HG03571 (cell line): ENCODE results near the gene SLC39A9.

ENCODE experiments used
- ATAC-seq: cut with Tn5 transposase; IDR thresholded peaks from one replicate; pipeline ENCODE4 v1.9.1; 2021; ENCODE audit not compliant: unreplicated experiment

The SLC39A9 gene

DNA sequence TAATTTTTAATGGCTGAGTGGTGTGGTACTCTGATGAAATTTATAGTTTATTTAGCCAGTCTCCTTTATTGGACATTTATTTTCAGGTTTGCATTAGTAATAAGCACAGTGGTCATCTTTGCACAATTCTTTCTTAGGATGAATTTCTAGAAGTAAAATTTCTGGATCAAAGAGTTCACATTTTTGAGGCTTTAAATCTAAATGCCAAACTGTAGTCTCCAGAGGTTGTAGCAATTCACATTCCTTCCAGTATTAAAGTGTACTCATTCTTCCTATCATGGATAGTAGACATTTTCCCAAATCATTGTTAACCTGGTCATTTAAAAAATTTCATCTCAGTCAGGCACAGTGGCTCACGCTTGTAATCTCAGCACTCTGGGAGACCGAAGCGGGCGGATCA, 24.8 kb downstream of the SLC39A9 start:
- no peak for ATAC-seq

DNA sequence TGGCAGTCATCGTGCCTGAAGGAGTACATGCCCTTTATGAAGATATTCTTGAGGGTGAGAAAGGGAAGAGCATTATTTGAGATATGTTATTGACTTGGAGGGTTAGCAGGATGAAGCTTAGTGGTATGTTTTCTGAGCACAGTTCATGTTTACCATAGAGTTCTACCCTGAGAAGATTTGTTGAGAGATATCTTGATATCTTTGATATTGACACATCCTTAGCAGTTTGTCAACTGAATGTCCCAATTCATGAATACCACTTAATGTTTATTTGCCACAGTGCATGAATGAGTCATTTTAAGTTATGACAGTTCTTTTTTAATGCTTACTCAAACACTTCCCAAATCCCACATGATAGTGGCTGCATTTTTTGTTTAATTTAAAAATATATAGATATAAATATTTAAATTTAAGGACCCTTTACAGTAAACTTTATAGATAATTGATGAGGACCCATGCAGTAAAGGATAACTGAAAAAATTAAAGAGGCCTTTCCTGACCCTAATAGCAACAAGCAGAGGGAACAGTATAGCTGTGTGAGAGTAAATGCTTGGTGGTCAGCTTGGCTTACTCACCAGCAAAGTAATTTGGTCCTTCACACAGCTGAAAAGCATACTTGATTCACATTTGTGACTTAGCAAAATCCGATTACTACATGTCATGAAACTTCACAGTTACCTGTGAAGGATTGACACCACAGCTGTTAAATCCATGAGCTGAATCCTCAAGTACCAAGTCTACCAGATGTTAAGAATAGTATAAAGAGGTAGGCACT, 25.8 kb downstream of the SLC39A9 start:
- ATAC-seq: no peak

DNA sequence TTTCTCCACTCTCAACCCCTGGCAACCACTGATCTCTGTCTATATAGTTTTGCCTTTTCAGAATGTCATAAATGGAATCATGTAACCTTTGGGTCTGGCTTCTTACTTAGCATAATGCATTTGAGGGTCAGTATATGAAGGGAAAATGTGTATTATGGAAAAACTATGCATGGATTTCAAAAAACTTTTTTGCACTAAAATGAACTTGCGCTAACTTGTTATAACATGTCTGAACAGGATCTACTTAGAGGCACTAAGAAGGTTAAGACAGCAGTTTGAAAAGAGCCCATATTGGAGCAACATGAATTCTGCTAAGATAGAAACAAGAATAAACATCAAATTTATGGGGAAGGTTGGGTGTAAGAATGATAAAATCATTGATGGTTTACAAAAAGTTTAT, 29.1 kb downstream of the SLC39A9 start:
- ATAC-seq: no peak

DNA sequence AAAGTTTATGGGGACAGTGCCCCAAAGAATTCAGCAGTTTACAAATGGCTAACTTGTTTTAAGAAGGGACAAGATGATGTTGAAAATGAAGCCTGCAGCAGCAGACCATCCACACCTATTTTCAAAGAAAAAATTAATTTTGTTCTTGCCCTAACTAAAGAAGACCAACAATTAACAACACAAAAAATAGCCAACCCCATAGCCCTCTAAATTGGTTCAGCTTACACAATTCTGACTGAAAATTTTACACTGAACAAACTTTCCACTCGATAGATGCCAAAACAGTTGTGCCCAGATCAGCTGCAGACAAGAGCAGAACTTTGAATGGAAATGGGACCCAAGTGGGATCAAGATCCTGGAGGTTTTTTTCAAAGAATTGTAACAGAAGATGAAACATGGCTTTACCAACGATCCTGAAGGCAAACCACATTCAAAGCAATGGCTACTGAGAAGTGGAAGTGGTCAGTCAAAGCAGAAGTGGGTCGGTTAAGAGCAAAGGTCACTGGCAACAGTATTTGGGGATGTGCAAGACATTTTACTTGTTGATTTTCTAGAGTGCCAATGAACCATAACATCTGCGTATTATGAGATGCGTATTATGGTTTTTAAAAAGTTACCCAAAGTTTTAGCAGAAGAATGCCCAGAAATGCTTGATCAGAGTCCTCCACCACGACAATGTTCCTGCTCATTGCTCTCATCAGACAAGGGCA, 30.0 kb downstream of the SLC39A9 start:
- peak; percentile 74 for ATAC-seq

DNA sequence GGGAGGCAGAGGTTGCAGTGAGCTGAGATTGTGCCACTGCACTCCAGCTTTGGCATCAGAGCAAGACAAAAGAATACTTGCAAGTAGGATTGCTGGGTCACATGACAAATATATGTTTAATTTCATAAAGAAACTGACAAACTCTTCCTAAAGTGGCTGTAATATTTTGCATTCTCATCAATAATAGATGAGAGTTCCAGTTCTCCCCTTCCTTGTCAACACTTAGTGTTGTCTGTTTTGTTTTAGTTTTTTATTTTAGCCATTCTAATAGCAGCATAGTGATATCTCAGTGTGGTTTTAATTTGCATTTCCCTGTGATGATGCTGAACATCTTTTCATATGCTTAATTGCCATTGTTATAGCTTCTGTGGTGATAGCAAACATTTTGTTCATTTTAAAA, 31.2 kb downstream of the SLC39A9 start:
- no peak for ATAC-seq

DNA sequence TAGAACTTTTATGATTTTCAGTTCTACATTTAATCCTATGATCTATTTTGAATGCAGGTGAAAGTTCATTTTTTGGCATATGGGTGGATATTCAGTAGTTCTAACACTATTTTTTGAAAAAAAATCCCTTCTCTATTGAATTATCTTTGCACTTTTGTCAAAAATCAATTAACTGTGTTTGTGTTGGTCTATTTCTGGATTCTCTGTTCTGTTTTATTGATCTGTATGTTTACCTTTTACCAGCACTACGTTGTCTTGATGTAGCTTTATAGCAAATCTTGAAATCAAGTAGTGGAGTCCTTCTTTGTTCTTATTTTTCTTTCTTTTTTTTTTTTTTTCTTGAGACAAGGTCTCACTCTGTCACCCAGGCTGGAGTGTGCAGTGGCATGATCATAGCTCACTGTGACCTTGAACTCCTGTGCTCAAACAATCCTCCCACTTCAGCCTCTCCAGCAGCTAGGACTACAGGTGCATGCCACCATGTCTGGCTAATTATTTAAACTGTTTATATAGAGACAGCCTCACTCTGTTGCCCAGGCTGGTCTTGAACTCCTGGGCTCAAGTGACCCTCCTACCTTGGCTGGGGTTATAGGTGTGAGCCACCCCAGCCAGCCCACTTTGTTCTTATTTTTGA, 31.9 kb downstream of the SLC39A9 start:
- ATAC-seq: no peak

DNA sequence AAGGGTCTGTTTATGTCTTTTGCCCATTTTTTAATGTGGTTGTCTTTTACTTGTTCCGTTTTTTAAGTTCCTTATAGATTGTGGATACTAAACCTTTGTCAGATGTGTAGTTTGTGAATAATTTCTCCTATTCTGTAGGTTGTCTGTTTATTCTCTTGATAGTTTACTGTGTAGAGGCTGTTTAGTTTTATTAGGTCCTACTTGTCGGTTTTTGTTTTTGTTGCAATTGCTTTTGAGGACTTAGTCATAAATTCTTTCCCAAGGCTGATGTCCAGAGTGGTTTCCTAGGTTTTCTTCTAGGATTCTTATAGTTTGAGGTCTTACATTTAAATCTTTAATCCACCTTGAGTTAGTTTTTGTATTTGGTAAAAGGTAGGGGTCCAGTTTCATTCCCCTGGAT, 33.9 kb downstream of the SLC39A9 start:
- ATAC-seq: no peak

DNA sequence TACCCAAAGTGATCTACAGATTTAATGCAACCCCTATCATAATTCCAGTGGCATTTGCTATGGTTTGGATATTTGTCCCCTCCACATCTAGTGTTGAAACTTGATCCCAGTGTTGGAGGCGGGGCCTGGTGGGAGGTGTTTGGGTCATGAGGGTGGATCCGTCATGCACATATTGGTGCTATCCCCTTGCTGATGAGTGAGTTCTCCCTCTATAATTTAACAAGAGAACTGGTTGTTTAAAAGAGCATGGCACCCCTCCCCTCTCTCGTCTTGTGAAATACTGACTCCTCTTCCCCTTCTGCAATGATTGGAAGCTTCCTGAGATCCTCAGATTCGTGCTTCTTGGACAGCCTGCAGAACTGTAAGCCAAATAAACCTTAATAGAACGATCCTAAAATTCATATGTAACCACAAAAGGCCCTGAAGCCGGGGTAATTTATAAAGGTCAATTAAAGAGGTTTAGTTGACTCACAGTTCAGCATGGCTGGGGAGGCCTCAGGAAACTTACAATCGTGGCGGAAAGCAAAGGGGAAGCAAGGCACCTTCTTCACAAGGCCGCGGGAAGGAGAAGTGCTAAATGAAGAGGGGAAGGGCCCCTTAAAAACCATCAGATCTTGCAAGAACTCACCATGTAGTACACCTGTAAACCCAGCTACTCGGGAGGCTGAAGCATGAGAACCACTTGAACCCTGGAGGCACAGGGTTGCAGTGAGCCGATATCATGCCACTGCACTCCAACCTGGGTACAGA, 41.2 kb downstream of the SLC39A9 start:
- ATAC-seq: no peak

DNA sequence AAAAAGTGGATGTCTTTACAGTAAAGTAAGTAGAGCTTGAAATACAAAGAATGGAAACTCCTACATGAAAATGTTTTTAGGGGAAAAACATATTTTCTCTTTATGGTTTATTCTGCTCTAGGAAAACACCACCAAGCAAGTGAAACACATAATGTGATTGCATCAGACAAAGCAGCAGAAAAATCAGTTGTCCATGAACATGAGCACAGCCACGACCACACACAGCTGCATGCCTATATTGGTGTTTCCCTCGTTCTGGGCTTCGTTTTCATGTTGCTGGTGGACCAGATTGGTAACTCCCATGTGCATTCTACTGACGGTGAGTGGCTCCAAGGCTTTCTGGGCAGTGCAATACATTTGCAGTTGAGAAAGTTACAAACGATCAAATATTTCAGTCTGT, 43.5 kb downstream of the SLC39A9 start:
- ATAC-seq: no peak

DNA sequence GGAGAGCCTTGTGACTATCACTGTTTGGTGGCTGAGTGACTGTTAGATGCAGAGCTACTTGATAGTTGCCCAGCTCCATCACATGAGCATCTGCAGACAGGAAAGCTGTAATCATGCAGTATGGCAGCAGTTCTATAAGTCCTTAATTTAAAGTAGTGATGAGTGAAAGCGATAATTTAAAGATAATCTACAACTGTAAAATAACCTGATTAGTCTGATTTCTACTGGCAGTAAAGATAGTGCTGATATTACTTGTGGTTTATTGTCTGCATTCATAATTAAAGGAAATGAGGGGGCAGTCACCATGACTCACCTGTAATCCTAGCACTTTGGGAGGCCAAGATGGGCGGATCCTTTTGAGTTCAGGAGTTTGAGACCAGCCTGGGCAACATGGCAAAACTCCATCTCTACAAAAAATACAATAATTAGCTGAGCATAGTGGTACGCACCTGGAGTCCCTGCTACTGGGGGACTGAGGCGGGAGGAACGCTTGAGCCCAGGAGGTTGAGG, 44.9 kb downstream of the SLC39A9 start:
- no peak for ATAC-seq

DNA sequence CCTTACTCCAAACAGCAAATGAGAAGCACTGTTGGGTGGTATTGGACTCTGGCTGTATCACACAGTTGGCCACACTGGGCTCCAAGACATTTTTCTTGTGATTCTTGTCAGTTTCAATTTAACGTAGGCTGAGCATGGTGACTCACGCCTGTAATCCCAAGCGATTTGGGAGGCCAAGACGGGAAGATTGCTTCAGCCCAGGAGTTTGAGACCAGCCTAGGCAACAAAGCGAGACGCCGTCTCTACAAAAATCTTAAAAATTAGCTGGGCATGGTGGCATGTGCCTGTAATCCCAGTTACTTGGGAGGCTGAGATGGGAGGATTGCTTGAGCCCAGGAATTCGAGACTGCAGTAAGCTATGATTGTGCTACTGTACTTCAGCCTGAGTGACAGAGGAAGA, 50.7 kb downstream of the SLC39A9 start:
- no peak for ATAC-seq

DNA sequence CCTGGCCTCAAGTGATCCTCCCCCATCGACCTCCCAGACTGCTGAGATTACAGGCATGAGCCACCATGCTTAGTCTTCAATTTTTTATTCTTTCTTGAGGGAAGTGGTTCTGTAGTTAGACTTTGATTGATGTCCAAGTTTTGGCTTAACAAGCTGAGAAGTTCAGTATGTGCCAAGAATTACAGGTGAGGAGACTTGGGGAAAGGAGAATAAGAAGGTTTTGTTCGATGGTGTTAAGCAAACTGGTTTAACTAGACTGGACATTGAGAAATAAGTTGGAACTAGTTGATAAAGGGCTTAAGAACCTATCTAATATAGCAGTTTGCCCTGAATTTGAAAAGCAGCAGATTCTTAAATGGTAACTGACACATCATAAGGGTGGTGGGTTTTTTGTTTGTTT, 53.4 kb downstream of the SLC39A9 start:
- no peak for ATAC-seq

DNA sequence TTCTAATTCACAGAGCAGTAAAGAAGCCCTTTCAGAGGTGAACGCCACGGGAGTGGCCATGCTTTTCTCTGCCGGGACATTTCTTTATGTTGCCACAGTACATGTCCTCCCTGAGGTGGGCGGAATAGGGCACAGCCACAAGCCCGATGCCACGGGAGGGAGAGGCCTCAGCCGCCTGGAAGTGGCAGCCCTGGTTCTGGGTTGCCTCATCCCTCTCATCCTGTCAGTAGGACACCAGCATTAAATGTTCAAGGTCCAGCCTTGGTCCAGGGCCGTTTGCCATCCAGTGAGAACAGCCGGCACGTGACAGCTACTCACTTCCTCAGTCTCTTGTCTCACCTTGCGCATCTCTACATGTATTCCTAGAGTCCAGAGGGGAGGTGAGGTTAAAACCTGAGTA, 59.9 kb downstream of the SLC39A9 start:
- ATAC-seq: no peak

DNA sequence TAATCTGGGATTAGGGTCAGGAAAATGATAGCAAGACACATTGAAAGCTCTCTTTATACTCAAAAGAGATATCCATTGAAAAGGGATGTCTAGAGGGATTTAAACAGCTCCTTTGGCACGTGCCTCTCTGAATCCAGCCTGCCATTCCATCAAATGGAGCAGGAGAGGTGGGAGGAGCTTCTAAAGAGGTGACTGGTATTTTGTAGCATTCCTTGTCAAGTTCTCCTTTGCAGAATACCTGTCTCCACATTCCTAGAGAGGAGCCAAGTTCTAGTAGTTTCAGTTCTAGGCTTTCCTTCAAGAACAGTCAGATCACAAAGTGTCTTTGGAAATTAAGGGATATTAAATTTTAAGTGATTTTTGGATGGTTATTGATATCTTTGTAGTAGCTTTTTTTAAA, 60.6 kb downstream of the SLC39A9 start:
- ATAC-seq: no peak

DNA sequence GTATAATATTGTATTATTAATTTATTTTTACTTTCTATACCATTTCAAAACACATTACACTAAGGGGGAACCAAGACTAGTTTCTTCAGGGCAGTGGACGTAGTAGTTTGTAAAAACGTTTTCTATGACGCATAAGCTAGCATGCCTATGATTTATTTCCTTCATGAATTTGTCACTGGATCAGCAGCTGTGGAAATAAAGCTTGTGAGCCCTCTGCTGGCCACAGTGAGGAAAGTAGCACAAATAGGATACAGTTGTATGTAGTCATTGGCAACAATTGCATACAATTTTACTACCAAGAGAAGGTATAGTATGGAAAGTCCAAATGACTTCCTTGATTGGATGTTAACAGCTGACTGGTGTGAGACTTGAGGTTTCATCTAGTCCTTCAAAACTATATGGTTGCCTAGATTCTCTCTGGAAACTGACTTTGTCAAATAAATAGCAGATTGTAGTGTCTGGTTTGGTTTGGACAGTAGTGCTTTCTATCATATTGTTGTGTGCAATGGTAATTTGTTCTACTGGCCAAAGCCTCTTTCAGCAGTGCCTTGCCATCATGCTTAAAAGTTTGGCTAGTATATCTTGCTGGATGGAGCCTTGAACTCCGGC, 61.7 kb downstream of the SLC39A9 start:
- no peak for ATAC-seq

DNA sequence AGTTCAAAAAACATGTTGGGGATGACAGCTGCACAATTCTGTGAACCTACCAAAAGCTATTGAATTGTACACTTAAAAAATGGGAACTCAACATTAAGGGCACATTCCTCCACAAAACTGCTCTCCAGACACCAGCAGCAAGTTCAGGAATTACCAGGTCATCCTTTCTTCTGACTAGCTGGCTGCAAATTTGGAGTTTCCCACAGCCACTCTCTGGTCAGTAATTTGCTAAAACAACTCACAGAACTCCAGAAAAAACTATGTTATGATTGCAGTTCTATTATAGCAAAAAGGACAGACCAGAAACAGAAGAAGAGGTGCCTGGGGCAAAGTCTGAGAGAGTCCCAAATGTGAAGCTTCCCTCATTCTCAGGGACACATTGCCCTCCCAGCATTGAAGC, 65.9 kb downstream of the SLC39A9 start:
- no peak for ATAC-seq

DNA sequence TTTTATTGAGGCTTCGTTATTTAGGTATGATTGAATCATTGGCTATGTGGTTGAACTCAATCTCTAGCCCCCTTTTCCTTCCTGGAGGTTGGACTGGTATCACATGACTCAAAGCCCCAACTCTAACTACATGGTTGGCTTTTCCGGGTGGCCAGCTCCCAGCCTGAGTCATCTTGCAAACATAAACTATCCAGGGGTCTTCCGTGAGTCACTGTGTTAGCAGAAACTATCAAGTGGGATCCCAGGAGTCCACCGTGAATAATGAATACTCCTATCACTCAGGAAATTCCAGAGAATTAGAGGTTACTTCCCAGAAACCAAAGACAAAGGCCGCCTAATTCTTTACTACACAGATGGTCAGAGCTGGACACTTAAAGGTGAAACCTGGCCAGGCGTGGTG, 66.3 kb downstream of the SLC39A9 start:
- ATAC-seq: no peak

DNA sequence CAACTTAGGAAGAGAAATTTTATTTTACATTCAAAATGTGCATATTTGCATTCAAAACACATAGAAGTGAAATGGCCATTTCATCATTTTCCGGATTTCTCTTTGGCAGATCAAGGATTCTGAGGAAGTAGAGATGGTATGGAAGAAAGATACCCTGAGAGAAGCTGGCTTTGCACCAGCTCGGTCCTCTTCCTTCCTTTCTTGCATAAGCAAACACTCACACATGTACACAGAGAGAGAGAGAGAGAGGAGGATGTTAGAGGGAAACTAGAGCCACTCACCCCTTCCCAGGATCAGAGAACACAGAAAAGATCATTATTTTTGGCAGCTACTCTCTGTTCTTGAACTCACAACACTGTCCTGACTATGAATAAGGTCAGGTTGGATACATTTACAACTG, 70.5 kb downstream of the SLC39A9 start:
- no peak for ATAC-seq

DNA sequence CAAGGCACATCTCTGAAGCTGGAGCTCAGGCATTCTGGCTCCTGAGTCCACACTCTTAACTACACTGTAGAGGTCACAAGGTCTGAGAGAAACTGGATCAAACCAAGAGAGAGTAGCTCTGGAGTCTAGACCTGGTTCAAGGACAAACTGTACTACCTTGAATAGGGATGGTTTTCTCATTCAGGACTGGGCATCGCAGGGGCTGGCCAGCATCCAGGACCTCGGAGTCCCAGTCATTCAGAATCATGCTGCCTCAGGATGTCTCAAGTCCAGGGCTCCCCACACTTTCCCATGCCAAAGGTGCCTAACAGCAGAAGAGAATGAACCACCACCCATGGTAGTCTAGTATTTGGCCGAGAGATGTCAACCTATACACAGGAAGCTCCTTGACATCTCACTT, 72.9 kb downstream of the SLC39A9 start:
- ATAC-seq: no peak

DNA sequence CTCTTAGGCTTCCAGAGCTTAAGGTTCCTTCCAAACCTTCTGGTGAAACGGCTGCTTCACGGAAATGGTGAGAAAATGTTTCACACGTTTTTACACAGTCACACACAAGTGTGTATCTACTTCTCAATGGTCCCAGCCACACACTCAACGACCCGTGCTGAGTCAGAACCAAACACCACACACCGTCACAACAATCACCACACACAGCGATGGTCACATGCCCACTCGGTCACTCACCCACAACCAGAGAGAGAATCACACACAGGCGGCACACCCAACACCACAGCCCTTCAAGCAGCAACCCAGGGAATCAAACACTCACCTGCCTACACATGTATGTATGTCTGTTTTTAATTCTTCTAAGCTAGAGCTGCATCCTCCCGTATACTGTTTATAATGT, 73.4 kb downstream of the SLC39A9 start:
- ATAC-seq: no peak

DNA sequence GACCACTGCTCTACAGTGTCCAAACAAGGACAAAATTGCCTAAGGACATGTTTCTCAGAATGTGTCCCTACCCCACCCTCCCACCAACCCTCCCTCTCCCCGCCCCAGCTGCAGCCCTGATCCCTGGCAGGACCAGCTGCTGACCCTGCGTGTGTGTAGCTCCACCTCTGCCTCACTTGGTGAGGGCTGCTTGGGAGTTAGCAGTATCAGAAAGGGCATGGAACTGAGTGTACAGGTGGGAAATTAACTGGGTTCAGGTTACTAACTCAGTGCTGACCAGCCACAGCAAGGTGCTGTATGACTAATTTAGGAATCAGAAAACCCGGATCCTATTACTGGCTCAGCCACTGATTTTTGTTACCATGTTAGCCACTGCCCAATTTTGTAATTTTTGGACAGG, 74.8 kb downstream of the SLC39A9 start:
- ATAC-seq: no peak
